Measurements from ENCODE around the gene PRKAA2.

Gene PRKAA2

DNA sequence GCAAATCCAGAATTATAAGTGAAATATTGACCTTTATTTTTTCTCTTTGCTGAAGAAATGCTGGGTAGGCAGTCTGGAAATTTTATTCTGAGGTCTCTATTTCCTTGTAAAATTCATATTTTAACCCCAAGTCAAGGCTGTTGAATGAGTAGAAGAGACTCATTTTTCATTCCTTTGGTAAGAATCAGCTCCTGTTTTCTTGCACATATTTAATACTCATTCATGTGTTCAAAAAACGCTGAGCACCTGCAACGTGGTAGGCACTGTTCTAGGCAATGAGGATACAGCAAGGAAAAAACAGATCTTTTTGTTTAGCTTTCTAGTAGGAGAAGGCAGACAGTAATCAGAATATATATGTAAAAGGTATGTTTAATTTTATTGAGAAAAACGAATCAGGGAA, 1.5 kb downstream of the PRKAA2 start:
- no peak overlapping the region for H3K4me2 ChIP-seq
- H3K36me3 ChIP-seq (ENCODE audit: insufficient read depth), result no peaks in the 10 kb centered on the region
- H4K20me1 ChIP-seq (ENCODE audit: insufficient read depth), result no peaks in the 10 kb centered on the region
- no peak overlapping the region for H3K4me3 ChIP-seq (IDR thresholded peaks at IDR 0.05; ENCODE audit: insufficient read depth, low read depth, low read length)
- no peak overlapping the region for H2AFZ ChIP-seq (ENCODE audit: low read depth)
- no peak overlapping the region for H3K27ac ChIP-seq
- H3K4me1 ChIP-seq (ENCODE audit: low read depth, poor library complexity, severe bottlenecking), result no peaks in the 10 kb centered on the region
- H3K9ac ChIP-seq, result no peak overlapping the region
- TF ChIP-seq CTCF (conservative IDR thresholded peaks at IDR 0.05; ENCODE audit: low read depth, low read length), result no peak
- no peaks in the 10 kb centered on the region for H3K27me3 ChIP-seq (ENCODE audit: insufficient read depth, low read depth)
- no peaks in the 10 kb centered on the region for H3K79me2 ChIP-seq (ENCODE audit: insufficient read depth, low read depth)

GRCh38 chr1:56647106-56647505, 2.0 kb downstream of the PRKAA2 start:
- TF ChIP-seq CTCF (conservative IDR thresholded peaks at IDR 0.05; ENCODE audit: low read depth, low read length), result no peak
- H2AFZ ChIP-seq (ENCODE audit: low read depth), result no peak overlapping the region
- H3K9ac ChIP-seq, result no peak overlapping the region
- no peaks in the 10 kb centered on the region for H3K4me1 ChIP-seq (ENCODE audit: low read depth, poor library complexity, severe bottlenecking)
- no peak overlapping the region for H3K4me2 ChIP-seq
- no peaks in the 10 kb centered on the region for H3K36me3 ChIP-seq (ENCODE audit: insufficient read depth)
- no peaks in the 10 kb centered on the region for H4K20me1 ChIP-seq (ENCODE audit: insufficient read depth)
- no peaks in the 10 kb centered on the region for H3K27me3 ChIP-seq (ENCODE audit: insufficient read depth, low read depth)
- no peak overlapping the region for H3K4me3 ChIP-seq (IDR thresholded peaks at IDR 0.05; ENCODE audit: insufficient read depth, low read depth, low read length)
- H3K79me2 ChIP-seq (ENCODE audit: insufficient read depth, low read depth), result no peaks in the 10 kb centered on the region
- H3K27ac ChIP-seq, result no peak overlapping the region

DNA sequence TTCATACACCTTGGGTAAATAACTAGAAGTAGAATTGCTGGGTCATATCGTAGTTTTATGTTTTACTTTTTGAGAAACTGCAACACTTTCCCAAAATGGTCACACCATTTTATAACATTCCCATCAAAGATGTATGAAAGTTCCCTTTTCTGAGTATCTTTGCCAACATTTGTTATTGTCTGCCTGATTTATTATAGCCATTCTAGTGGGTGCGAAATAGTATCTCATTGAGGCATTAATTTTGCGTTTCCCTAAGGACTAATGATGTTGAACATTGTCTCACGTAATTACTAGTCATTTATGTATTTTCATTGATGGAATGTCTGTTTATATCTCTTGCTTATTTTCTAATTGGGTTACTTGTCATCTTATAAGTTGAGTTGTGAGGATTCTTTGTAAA, 3.4 kb downstream of the PRKAA2 start:
- Histone ChIP-seq H3K4me1 (ENCODE audit: low read depth, poor library complexity, severe bottlenecking) (no peaks in the 10 kb centered on the region), H3K4me3 (IDR thresholded peaks at IDR 0.05; ENCODE audit: insufficient read depth, low read depth, low read length) (no peak overlapping the region), H3K27me3 (ENCODE audit: insufficient read depth, low read depth) (no peaks in the 10 kb centered on the region), H3K79me2 (ENCODE audit: insufficient read depth, low read depth) (no peaks in the 10 kb centered on the region), H3K4me2 (no peak overlapping the region), H2AFZ (ENCODE audit: low read depth) (no peak overlapping the region), H4K20me1 (ENCODE audit: insufficient read depth) (no peaks in the 10 kb centered on the region), H3K36me3 (ENCODE audit: insufficient read depth) (no peaks in the 10 kb centered on the region), H3K27ac (no peak overlapping the region), H3K9ac (no peak overlapping the region)
- no peak for TF ChIP-seq CTCF (conservative IDR thresholded peaks at IDR 0.05; ENCODE audit: low read depth, low read length)

GRCh38 chr1:56654126-56654923, 9.2 kb downstream of the PRKAA2 start:
- Histone ChIP-seq H3K79me2 (ENCODE audit: insufficient read depth, low read depth) (no peaks in the 10 kb centered on the region), H4K20me1 (ENCODE audit: insufficient read depth) (no peaks in the 10 kb centered on the region), H3K4me1 (ENCODE audit: low read depth, poor library complexity, severe bottlenecking) (no peaks in the 10 kb centered on the region), H2AFZ (ENCODE audit: low read depth) (no peak overlapping the region), H3K27me3 (ENCODE audit: insufficient read depth, low read depth) (no peaks in the 10 kb centered on the region), H3K9ac (no peak overlapping the region), H3K4me3 (IDR thresholded peaks at IDR 0.05; ENCODE audit: insufficient read depth, low read depth, low read length) (no peak overlapping the region), H3K36me3 (ENCODE audit: insufficient read depth) (no peaks in the 10 kb centered on the region), H3K27ac (no peak overlapping the region), H3K4me2 (no peak overlapping the region)
- no peak for TF ChIP-seq CTCF (conservative IDR thresholded peaks at IDR 0.05; ENCODE audit: low read depth, low read length)

Measured in KMS-11 (cell line).